Measurements from ENCODE around the gene OXCT2. TPM values are rescaled to one million over a fixed set of nuclear protein-coding genes. Genes with fewer than 3 reads are reported as not detected.

Gene OXCT2
- polyA plus RNA-seq, 1 of the 3 experiments (the other 2 are of a cell fraction): 0.44 TPM

DNA sequence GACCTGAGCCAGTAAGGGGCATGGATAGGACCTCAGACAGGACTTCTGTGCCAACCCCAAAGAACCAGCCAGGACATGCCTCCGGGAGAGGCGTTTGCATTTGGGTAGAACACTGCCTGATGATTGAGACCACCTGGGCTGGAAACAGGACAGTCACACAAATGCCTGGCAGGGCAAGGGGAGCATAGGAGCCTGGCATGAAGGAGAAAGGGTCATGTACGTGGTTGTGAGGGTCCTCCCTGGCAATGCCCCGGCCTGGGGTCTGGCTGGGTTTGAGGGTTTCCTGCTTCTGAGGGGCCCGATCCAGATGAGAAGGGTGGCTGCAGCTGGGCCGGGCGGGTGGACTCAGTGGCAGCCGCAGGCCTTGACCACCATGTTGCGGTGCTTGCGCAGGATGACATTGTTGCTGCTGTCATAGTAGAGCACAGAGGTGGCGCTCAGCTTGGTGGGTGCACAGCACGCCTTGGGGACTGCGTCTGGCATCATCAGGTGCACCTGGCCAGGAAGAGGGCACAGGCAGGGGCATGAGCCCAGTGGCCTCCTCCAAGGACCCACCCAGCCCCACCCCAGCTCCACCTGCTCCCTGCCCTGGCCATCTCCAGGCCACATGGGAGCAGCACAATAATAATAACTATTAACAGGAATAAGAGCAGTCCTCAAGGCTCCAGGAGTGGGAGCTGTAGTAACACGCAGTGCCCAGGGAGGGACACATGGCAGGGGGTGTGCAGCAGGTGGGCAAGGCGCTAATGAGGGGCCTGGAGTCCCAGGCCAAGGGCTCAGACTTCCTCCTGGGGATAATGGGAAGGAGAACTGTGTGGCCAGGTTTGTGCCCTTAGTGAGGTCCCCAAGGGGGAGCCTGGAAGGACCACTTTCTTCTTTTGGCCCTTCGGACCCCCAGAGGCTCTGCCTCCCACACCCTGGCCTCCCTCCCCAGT, 10.8 kb downstream of the OXCT2 start (continued):
- TF ChIP-seq NFIC (IDR thresholded peaks at IDR 0.05; ENCODE audit: borderline replicate concordance) (no peak), RXRA (IDR thresholded peaks at IDR 0.05; ENCODE audit: borderline replicate concordance, low read depth) (no peak), EZH2phosphoT487 (IDR thresholded peaks at IDR 0.05; ENCODE audit: borderline replicate concordance, low read depth) (no peak)
- TF ChIP-seq, protein P1, sequence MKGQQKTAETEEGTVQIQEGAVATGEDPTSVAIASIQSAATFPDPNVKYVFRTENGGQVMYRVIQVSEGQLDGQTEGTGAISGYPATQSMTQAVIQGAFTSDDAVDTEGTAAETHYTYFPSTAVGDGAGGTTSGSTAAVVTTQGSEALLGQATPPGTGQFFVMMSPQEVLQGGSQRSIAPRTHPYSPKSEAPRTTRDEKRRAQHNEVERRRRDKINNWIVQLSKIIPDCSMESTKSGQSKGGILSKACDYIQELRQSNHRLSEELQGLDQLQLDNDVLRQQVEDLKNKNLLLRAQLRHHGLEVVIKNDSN (IDR thresholded peaks at IDR 0.05; ENCODE audit: borderline replicate concordance, low read depth): no peak
- TF ChIP-seq, protein P2, sequence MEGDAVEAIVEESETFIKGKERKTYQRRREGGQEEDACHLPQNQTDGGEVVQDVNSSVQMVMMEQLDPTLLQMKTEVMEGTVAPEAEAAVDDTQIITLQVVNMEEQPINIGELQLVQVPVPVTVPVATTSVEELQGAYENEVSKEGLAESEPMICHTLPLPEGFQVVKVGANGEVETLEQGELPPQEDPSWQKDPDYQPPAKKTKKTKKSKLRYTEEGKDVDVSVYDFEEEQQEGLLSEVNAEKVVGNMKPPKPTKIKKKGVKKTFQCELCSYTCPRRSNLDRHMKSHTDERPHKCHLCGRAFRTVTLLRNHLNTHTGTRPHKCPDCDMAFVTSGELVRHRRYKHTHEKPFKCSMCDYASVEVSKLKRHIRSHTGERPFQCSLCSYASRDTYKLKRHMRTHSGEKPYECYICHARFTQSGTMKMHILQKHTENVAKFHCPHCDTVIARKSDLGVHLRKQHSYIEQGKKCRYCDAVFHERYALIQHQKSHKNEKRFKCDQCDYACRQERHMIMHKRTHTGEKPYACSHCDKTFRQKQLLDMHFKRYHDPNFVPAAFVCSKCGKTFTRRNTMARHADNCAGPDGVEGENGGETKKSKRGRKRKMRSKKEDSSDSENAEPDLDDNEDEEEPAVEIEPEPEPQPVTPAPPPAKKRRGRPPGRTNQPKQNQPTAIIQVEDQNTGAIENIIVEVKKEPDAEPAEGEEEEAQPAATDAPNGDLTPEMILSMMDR (IDR thresholded peaks at IDR 0.05): no peak

DNA sequence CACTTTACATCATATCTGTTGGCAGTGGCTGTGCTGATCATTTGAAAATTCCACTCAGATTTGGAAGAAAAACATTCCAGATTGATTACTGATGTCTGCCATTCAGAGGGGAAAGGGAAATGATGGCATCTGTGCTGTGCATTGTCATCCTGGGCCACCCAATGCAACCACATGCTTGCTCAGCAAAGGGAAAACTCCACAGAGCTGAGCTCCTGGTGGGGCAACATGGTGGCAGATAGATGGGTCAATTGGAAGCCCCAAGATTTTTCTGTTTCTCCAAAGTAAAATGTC, 11.8 kb downstream of the OXCT2 start:
- peaks cover 4% of the 10 kb centered on the region for H3F3A ChIP-seq (replicated peaks; ENCODE audit: insufficient read depth)
- POLR2A ChIA-PET: no interaction called here
- peaks cover 16 to 32% of the 10 kb centered on the region in 2 experiments for H3K36me3 ChIP-seq (replicated peaks in 1 of 2; ENCODE audit: control insufficient read depth in 1 of 2, insufficient read depth in 2 of 2, low read length in 1 of 2)
- no peak overlapping the region for H3K9ac ChIP-seq
- no peak overlapping the region for H2AFZ ChIP-seq (ENCODE audit: low read depth)
- CTCF ChIA-PET: no interaction called here
- TF ChIP-seq SMC3 (IDR thresholded peaks at IDR 0.05; ENCODE audit: low read depth, low read length): no peak
- no peak for TF ChIP-seq NRF1 (IDR thresholded peaks at IDR 0.05; ENCODE audit: low read depth, low read length)
- TF ChIP-seq SIN3A (IDR thresholded peaks at IDR 0.05; ENCODE audit: borderline replicate concordance, low read depth, low read length): no peak
- no peak for TF ChIP-seq MEF2A (IDR thresholded peaks at IDR 0.05; ENCODE audit: borderline replicate concordance, low read depth)
- no peak for TF ChIP-seq JUND (IDR thresholded peaks at IDR 0.05)
- TF ChIP-seq, protein P2 (IDR thresholded peaks at IDR 0.05): no peak
- TF ChIP-seq TEAD4 (IDR thresholded peaks at IDR 0.05; ENCODE audit: borderline replicate concordance, insufficient read depth): no peak
- no peak for TF ChIP-seq TAF1 (IDR thresholded peaks at IDR 0.05; ENCODE audit: borderline replicate concordance, low read depth, low read length)
- no peak for TF ChIP-seq TCF12 (IDR thresholded peaks at IDR 0.05)
- no peak for TF ChIP-seq EZH2phosphoT487 (IDR thresholded peaks at IDR 0.05; ENCODE audit: borderline replicate concordance, low read depth)
- no peak for TF ChIP-seq GATA2 (CRISPR knock-in tag; IDR thresholded peaks at IDR 0.05)
- TF ChIP-seq YY1 (IDR thresholded peaks at IDR 0.05; ENCODE audit: low read depth): no peak
- TF ChIP-seq, protein P3, sequence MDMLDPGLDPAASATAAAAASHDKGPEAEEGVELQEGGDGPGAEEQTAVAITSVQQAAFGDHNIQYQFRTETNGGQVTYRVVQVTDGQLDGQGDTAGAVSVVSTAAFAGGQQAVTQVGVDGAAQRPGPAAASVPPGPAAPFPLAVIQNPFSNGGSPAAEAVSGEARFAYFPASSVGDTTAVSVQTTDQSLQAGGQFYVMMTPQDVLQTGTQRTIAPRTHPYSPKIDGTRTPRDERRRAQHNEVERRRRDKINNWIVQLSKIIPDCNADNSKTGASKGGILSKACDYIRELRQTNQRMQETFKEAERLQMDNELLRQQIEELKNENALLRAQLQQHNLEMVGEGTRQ (IDR thresholded peaks at IDR 0.05; ENCODE audit: borderline replicate concordance, low read depth, low read length): no peak
- TF ChIP-seq, protein P1 (IDR thresholded peaks at IDR 0.05; ENCODE audit: borderline replicate concordance, low read depth): no peak
- no peak for TF ChIP-seq RFX5 (IDR thresholded peaks at IDR 0.05; ENCODE audit: low read length)
- no peak for TF ChIP-seq FOXJ3 (CRISPR knock-in tag; IDR thresholded peaks at IDR 0.05)
- TF ChIP-seq RXRA (IDR thresholded peaks at IDR 0.05; ENCODE audit: borderline replicate concordance, low read depth): no peak
- H3K79me2 ChIP-seq (ENCODE audit: insufficient read depth): no peaks in the 10 kb centered on the region
- H3K9me3 ChIP-seq: no peaks in the 10 kb centered on the region
- H3K4me2 ChIP-seq: no peak overlapping the region
- no peaks in the 10 kb centered on the region for H4K20me1 ChIP-seq (ENCODE audit: insufficient read depth)
- no peaks in the 10 kb centered on the region; a peak in 1 of 4 replicates for H3K4me1 ChIP-seq (ENCODE audit: control insufficient read depth in 1 of 2, insufficient read depth in 2 of 2, low read depth in 1 of 2, low read length in 1 of 2)
- no peak for DNase-seq
- H3K9me2 ChIP-seq: no peaks in the 10 kb centered on the region
- H3K4me3 ChIP-seq (ENCODE audit: low read depth in 2 of 2, low read length in 1 of 2): no peak overlapping the region
- H3K27ac ChIP-seq (ENCODE audit: low read depth in 2 of 2, low read length in 1 of 2): no peak overlapping the region
- no peaks in the 10 kb centered on the region for H3K27me3 ChIP-seq (ENCODE audit: insufficient read depth)
